ENCODE measurements around the gene OR2A25. TPM values are rescaled to one million over a fixed set of nuclear protein-coding genes. Genes with fewer than 3 reads are reported as not detected.
"Not testable (repeated sequence)": the region's sequence is repeated elsewhere in the genome, so short reads cannot be mapped to it uniquely, and the experiment has no call there.

OR2A25 gene
- total RNA-seq, 1 experiment from 2014 or later = 0.13 TPM

- Histone ChIP-seq H3K27me3 (ENCODE audit: insufficient read depth, low read length) (no peaks in the 10 kb centered on the region), H2AK5ac (ENCODE audit: insufficient read length, low read length) (no peak overlapping the region), H3K56ac (ENCODE audit: insufficient read length, low read depth, low read length) (no peak overlapping the region), H2BK120ac (ENCODE audit: low read depth, low read length, poor library complexity, severe bottlenecking) (no peak overlapping the region), H3K4ac (ENCODE audit: low read depth, low read length) (no peak overlapping the region), H3K23ac (ENCODE audit: insufficient read length, low read depth, low read length) (no peak overlapping the region), H2BK5ac (ENCODE audit: insufficient read length, low read length) (no peak overlapping the region), H3K23me2 (ENCODE audit: insufficient read length, low read depth, low read length, poor library complexity, severe bottlenecking) (no peaks in the 10 kb centered on the region), H3K14ac (ENCODE audit: insufficient read depth, low read length) (no peak overlapping the region), H2AFZ (ENCODE audit: low read length) (no peak overlapping the region), H4K8ac (replicated peaks; ENCODE audit: insufficient read length, low read depth, low read length) (no peak overlapping the region), H3K79me2 (ENCODE audit: insufficient read depth, low read length) (no peaks in the 10 kb centered on the region), H3T11ph (ENCODE audit: low read length) (no peak overlapping the region), H2BK12ac (ENCODE audit: insufficient read length, low read depth, low read length) (no peak overlapping the region), H3K4me1 (ENCODE audit: insufficient read depth, low read length) (no peaks in the 10 kb centered on the region), H3K18ac (ENCODE audit: insufficient read length, low read depth, low read length) (no peak overlapping the region), H2BK15ac (ENCODE audit: low read depth, low read length) (no peak overlapping the region), H2BK20ac (ENCODE audit: low read depth, low read length, poor library complexity, severe bottlenecking) (no peak overlapping the region), H3K9me3 (ENCODE audit: control insufficient read depth, low read depth, low read length) (no peaks in the 10 kb centered on the region), H3K79me1 (ENCODE audit: insufficient read depth, low read depth, low read length, poor library complexity, severe bottlenecking) (no peaks in the 10 kb centered on the region), H4K5ac (ENCODE audit: insufficient read length, low read depth, low read length) (no peak overlapping the region), H3K9ac (ENCODE audit: extremely low read depth, insufficient read length, low read length) (no peak overlapping the region), H3K4me2 (ENCODE audit: insufficient read depth, insufficient read length, low read length) (no peak overlapping the region), H4K91ac (ENCODE audit: insufficient read length, low read depth, low read length) (no peak overlapping the region), H3K27ac (ENCODE audit: insufficient read length, low read depth, low read length) (no peak overlapping the region), H4K20me1 (ENCODE audit: control insufficient read depth, insufficient read depth, insufficient read length) (no peaks in the 10 kb centered on the region)
- no peak overlapping the region; a peak in 1 of 7 replicates for H3K27ac Mint-ChIP-seq
- no peaks in the 10 kb centered on the region for H3K27me3 Mint-ChIP-seq (ENCODE audit: low read depth)
- no peak for TF ChIP-seq CTCF (conservative IDR thresholded peaks at IDR 0.05)
- H3K4me1 Mint-ChIP-seq = no peaks in the 10 kb centered on the region
- DNase-seq = no peak
- H3K9me3 Mint-ChIP-seq = no peaks in the 10 kb centered on the region
- H3K4me3 Mint-ChIP-seq = no peak overlapping the region; a peak in 1 of 5 replicates
- WGBS (ENCODE audit: extremely low coverage, insufficient read length, low lambda C conversion rate) = no CpG with 5 or more reads among the region's 3 CpGs
- no peaks in the 10 kb centered on the region for H3K36me3 Mint-ChIP-seq (ENCODE audit: insufficient read depth in 1 of 3, low read depth in 3 of 3)
Measured at GRCh38 chr7:144050093-144050492, 19.5 kb upstream of the OR2A25 start.

- H3K56ac ChIP-seq (ENCODE audit: insufficient read length, low read depth, low read length); H3T11ph ChIP-seq (ENCODE audit: low read length); H3K4me1 ChIP-seq (ENCODE audit: insufficient read depth, low read length); H2AFZ ChIP-seq (ENCODE audit: low read length); H4K5ac ChIP-seq (ENCODE audit: insufficient read length, low read depth, low read length); H3K18ac ChIP-seq (ENCODE audit: insufficient read length, low read depth, low read length); H2BK5ac ChIP-seq (ENCODE audit: insufficient read length, low read length); H3K23ac ChIP-seq (ENCODE audit: insufficient read length, low read depth, low read length); H2BK15ac ChIP-seq (ENCODE audit: low read depth, low read length); H3K9ac ChIP-seq (ENCODE audit: extremely low read depth, insufficient read length, low read length); DNase-seq; H3K79me1 ChIP-seq (ENCODE audit: insufficient read depth, low read depth, low read length, poor library complexity, severe bottlenecking); H4K8ac ChIP-seq (replicated peaks; ENCODE audit: insufficient read length, low read depth, low read length); H3K9me3 ChIP-seq (ENCODE audit: control insufficient read depth, low read depth, low read length); H3K27me3 ChIP-seq (ENCODE audit: insufficient read depth, low read length); H3K27me3 Mint-ChIP-seq (ENCODE audit: low read depth); H3K79me2 ChIP-seq (ENCODE audit: insufficient read depth, low read length); H2BK120ac ChIP-seq (ENCODE audit: low read depth, low read length, poor library complexity, severe bottlenecking); H3K27ac Mint-ChIP-seq; H2BK20ac ChIP-seq (ENCODE audit: low read depth, low read length, poor library complexity, severe bottlenecking); H3K27ac ChIP-seq (ENCODE audit: insufficient read length, low read depth, low read length); H4K91ac ChIP-seq (ENCODE audit: insufficient read length, low read depth, low read length); H2AK5ac ChIP-seq (ENCODE audit: insufficient read length, low read length); H3K4me1 Mint-ChIP-seq; H3K36me3 Mint-ChIP-seq (ENCODE audit: insufficient read depth in 1 of 3, low read depth in 3 of 3); H3K23me2 ChIP-seq (ENCODE audit: insufficient read length, low read depth, low read length, poor library complexity, severe bottlenecking); H4K20me1 ChIP-seq (ENCODE audit: control insufficient read depth, insufficient read depth, insufficient read length); H3K14ac ChIP-seq (ENCODE audit: insufficient read depth, low read length); H2BK12ac ChIP-seq (ENCODE audit: insufficient read length, low read depth, low read length); H3K9me3 Mint-ChIP-seq; H3K4ac ChIP-seq (ENCODE audit: low read depth, low read length); H3K4me3 Mint-ChIP-seq; H3K4me2 ChIP-seq (ENCODE audit: insufficient read depth, insufficient read length, low read length): not testable (repeated sequence)
- no CpG with 5 or more reads among the region's 8 CpGs for WGBS (ENCODE audit: extremely low coverage, insufficient read length, low lambda C conversion rate)
Measured at GRCh38 chr7:144050884-144051283, 18.7 kb upstream of the OR2A25 start.
